OCI-LY7 (cell line): ENCODE results near the gene METTL24. TPM values are rescaled to one million over a fixed set of nuclear protein-coding genes. Genes with fewer than 3 reads are reported as not detected.

Source experiments
- BruUV-seq: library from RNA; stranded (reverse); fragments of 400-500 nt; replicated peaks from 2 replicates; lab custom pipeline; 2021; lab: Mats Ljungman, UMichigan
- CTCF ChIA-PET: fragments of 300-600 bp; sonication (Branson Sonifier 250); formaldehyde crosslinking; loops from one replicate; lab custom pipeline; 2022; ENCODE audit warnings: antibody characterized with exemption; ENCODE audit not compliant: unreplicated experiment; lab: Charles Lee
- POLR2A ChIA-PET: fragments of 300-600 bp; sonication (Branson Sonifier 250); formaldehyde crosslinking; loops from one replicate; lab custom pipeline; 2022; ENCODE audit warnings: antibody characterized with exemption; lab: Charles Lee
- DNase-seq: peaks from one replicate; pipeline ENCODE4 v3.0.0-alpha.2; 2015; ENCODE audit warnings: low spot score
- H2AFZ ChIP-seq: fragments of 200-600 bp; sonication (generic), shearing (Covaris generic); 2 replicates; pipeline ENCODE4 v1.6.1; 2014; ENCODE audit warnings: mild to moderate bottlenecking, antibody characterized with exemption, low read length, moderate library complexity
- H3K27ac ChIP-seq: fragments of 200-600 bp; sonication (generic); 2 replicates; pipeline ENCODE4 v1.5.1; 2014; ENCODE audit warnings: mixed run types, low read depth, mild to moderate bottlenecking, moderate library complexity, low read length, inconsistent platforms; ENCODE audit not compliant: poor library complexity, severe bottlenecking
- H3K36me3 ChIP-seq: fragments of 200-600 bp; sonication (generic); 2 replicates; pipeline ENCODE4 v1.6.1; 2014; ENCODE audit warnings: mild to moderate bottlenecking, antibody characterized with exemption, low read length, moderate library complexity, mixed read lengths; ENCODE audit not compliant: insufficient read depth
- H3K4me1 ChIP-seq: fragments of 200-600 bp; sonication (generic); 2 replicates; pipeline ENCODE4 v1.5.1; 2014; ENCODE audit warnings: mild to moderate bottlenecking, low read length; ENCODE audit not compliant: insufficient read depth, poor library complexity, severe bottlenecking
- H3K4me2 ChIP-seq: fragments of 200-600 bp; sonication (generic); 2 replicates; pipeline ENCODE4 v1.6.1; 2014; ENCODE audit warnings: mild to moderate bottlenecking, low read length
- H3K4me3 ChIP-seq: fragments of 200-600 bp; sonication (generic); 2 replicates; pipeline ENCODE4 v1.5.1; 2014; ENCODE audit warnings: mild to moderate bottlenecking, low read depth, low read length; ENCODE audit not compliant: poor library complexity, severe bottlenecking
- H3K79me2 ChIP-seq: fragments of 200-600 bp; sonication (generic); 2 replicates; pipeline ENCODE4 v1.6.1; 2016; ENCODE audit warnings: low read depth, mild to moderate bottlenecking, low read length, moderate library complexity, mixed read lengths; ENCODE audit not compliant: insufficient read depth
- H3K9me2 ChIP-seq: fragments of 200-600 bp; sonication (generic); 2 replicates; pipeline ENCODE4 v1.6.1; 2016; ENCODE audit warnings: mild to moderate bottlenecking, low read length, mixed read lengths; ENCODE audit not compliant: insufficient read depth
- H3K9me3 ChIP-seq: fragments of 200-600 bp; sonication (generic); 2 replicates; pipeline ENCODE4 v1.6.1; 2014; ENCODE audit warnings: mild to moderate bottlenecking, mixed run types, low read length, mixed read lengths
- H4K20me1 ChIP-seq: fragments of 200-600 bp; sonication (generic); 2 replicates; pipeline ENCODE4 v1.6.1; 2014; ENCODE audit warnings: mild to moderate bottlenecking, antibody characterized with exemption, low read length, moderate library complexity, mixed read lengths; ENCODE audit not compliant: insufficient read depth
- EZH2phosphoT487 ChIP-seq: fragments of 200-600 bp; sonication (generic); IDR thresholded peaks from 2 replicates; pipeline ENCODE4 v1.6.1; 2018; ENCODE audit warnings: low read depth, borderline replicate concordance, mild to moderate bottlenecking, mixed run types, antibody characterized with exemption, low read length, moderate library complexity, mixed read lengths
- intact Hi-C: fragments of 100-400 bp; cut with micrococcal nuclease; formaldehyde crosslinking; loops from one replicate; pipeline ENCODE4 v1.10.0; 2022; ENCODE audit not compliant: unreplicated experiment
- total RNA-seq, 2 experiments: library from RNA; depleted of rRNA in 1 of 2; stranded (reverse); fragments of >200 nt in 1 of 2; shearing (Covaris generic) in 1 of 2; gene quantifications; 2 replicates each; pipeline ENCODE4 v1.2.3, GENCODE V29; 2014 to 2022
- TF ChIP-seq, protein P1 (sequence below): fragments of 200-600 bp; sonication (generic); conservative IDR thresholded peaks from 2 replicates; pipeline ENCODE4 v1.5.1; 2014; ENCODE audit warnings: mild to moderate bottlenecking, antibody characterized with exemption, low read length, moderate library complexity, mixed read lengths

METTL24 gene
- total RNA-seq, 2 experiments from 2014 or later, result not detected

DNA sequence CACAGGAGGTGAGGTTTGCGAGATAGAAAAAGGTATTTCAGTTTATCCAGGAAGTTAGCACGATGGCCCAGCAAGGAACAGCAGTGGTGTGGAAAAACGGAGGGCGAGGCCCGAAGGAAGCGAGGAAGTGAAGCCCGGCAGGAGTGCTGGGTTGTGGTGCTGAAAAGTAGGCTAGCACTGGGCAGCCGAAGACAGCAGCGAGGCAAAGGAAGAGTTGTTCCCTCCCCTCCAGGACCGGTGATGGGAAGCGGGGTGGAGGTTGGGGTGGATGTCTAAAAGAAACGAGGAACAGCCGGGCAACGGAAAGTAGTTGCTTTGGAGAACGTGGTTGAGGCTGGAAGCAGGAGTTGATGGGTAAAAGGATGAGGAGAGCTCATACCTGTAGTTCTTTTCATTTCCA is 1.4 kb downstream of the METTL24 start:
- H3K4me3 ChIP-seq, result no peak overlapping the region
- no peaks in the 10 kb centered on the region for H3K9me3 ChIP-seq
- H3K9me2 ChIP-seq, result no peaks in the 10 kb centered on the region
- TF ChIP-seq EZH2phosphoT487, result no peak
- TF ChIP-seq, protein P1, sequence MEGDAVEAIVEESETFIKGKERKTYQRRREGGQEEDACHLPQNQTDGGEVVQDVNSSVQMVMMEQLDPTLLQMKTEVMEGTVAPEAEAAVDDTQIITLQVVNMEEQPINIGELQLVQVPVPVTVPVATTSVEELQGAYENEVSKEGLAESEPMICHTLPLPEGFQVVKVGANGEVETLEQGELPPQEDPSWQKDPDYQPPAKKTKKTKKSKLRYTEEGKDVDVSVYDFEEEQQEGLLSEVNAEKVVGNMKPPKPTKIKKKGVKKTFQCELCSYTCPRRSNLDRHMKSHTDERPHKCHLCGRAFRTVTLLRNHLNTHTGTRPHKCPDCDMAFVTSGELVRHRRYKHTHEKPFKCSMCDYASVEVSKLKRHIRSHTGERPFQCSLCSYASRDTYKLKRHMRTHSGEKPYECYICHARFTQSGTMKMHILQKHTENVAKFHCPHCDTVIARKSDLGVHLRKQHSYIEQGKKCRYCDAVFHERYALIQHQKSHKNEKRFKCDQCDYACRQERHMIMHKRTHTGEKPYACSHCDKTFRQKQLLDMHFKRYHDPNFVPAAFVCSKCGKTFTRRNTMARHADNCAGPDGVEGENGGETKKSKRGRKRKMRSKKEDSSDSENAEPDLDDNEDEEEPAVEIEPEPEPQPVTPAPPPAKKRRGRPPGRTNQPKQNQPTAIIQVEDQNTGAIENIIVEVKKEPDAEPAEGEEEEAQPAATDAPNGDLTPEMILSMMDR, result no peak
- no TSS peak for BruUV-seq
- H2AFZ ChIP-seq, result no peak overlapping the region
- no peaks in the 10 kb centered on the region for H3K4me1 ChIP-seq
- ChIA-PET CTCF (no interaction called here), POLR2A (no interaction called here)
- H3K36me3 ChIP-seq, result no peaks in the 10 kb centered on the region
- no peaks in the 10 kb centered on the region for H3K79me2 ChIP-seq
- no peak for DNase-seq
- H3K4me2 ChIP-seq, result no peak overlapping the region
- H4K20me1 ChIP-seq, result no peaks in the 10 kb centered on the region
- intact Hi-C loops, result no loop called here
- no peak overlapping the region for H3K27ac ChIP-seq

DNA sequence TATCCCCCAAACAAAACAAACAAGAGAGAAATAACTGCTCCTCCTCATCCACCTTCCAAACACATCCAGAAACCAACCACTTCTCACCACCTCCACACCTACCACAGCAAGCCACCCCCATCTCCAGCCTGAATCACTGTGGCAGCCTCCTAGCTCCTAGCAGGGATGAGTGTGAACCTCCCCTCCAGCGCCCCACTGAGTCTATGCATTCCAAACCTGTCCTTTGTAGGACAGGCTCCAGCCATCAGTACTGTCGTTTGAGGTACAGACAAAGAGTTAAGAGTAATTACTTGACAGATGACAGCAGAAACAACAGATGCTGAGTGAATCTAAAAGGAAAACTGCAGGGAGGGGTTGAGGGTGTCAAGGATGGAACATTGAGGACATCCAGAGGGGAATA is 2.4 kb downstream of the METTL24 start:
- intact Hi-C loops, result no loop called here
- Histone ChIP-seq H3K9me2 (no peaks in the 10 kb centered on the region), H3K4me2 (no peak overlapping the region), H3K4me3 (no peak overlapping the region), H4K20me1 (no peaks in the 10 kb centered on the region), H3K9me3 (no peaks in the 10 kb centered on the region), H3K79me2 (no peaks in the 10 kb centered on the region), H3K27ac (no peak overlapping the region), H3K36me3 (no peaks in the 10 kb centered on the region), H3K4me1 (no peaks in the 10 kb centered on the region), H2AFZ (no peak overlapping the region)
- CTCF ChIA-PET, result no interaction called here
- POLR2A ChIA-PET, result no interaction called here
- BruUV-seq, result no TSS peak
- TF ChIP-seq, protein P1, result no peak
- TF ChIP-seq EZH2phosphoT487, result no peak
- DNase-seq, result no peak

DNA sequence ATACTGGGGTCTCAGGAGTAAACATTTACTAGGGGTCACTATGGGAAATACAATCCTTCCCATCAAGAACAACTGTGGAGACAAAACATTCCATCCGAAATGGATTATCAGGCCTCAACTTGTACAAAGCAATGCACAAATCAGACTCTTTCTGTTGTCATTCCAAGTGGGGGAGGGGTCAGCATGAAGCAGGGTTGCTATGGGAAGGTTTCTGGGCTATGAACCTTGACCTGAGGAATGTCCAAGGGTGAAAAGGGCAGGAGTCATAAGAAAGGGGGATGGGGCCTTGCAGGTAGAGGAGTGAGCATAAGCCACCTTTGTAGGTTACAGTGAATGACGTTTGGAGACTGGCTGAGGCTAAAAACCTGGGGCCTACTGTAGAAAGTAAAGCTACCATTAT is 3.1 kb downstream of the METTL24 start:
- Histone ChIP-seq H3K9me3 (no peaks in the 10 kb centered on the region), H3K4me2 (no peak overlapping the region), H3K9me2 (no peaks in the 10 kb centered on the region), H4K20me1 (no peaks in the 10 kb centered on the region), H2AFZ (no peak overlapping the region), H3K36me3 (no peaks in the 10 kb centered on the region), H3K27ac (no peak overlapping the region), H3K4me3 (no peak overlapping the region), H3K79me2 (no peaks in the 10 kb centered on the region), H3K4me1 (no peaks in the 10 kb centered on the region)
- BruUV-seq, result no TSS peak
- intact Hi-C loops, result no loop called here
- CTCF ChIA-PET, result no interaction called here
- no peak for DNase-seq
- POLR2A ChIA-PET, result interaction anchor here (0.9 to 1.1 kb wide), 2 partner anchors 14 to 42 kb away, joined by 3 read pairs; no protein-coding TSS in a partner anchor
- TF ChIP-seq EZH2phosphoT487, result no peak
- TF ChIP-seq, protein P1, result no peak
